Esophagus muscularis mucosa (tissue), 3 donors: ENCODE results near the gene RPRML.

Source experiments
- CTCF ChIP-seq, 3 experiments: fragments of 200-600 bp in 2 of 3; fragments of 450-650 bp in 1 of 3; sonication (generic) in 2 of 3; IDR thresholded peaks; one replicate each; pipeline ENCODE4 v1.5.1; 2017 to 2019; ENCODE audit warnings: antibody characterized with exemption in 3 of 3, mild to moderate bottlenecking in 2 of 3, moderate library complexity in 1 of 3
- POLR2A ChIP-seq: fragments of 450-650 bp; IDR thresholded peaks from one replicate; pipeline ENCODE4 v1.6.1; 2017; ENCODE audit warnings: antibody characterized with exemption, moderate library complexity, mild to moderate bottlenecking, low read depth

GRCh38 chr17:46979147-46979863, at the start of gene RPRML:
- TF ChIP-seq CTCF (IDR thresholded peaks at IDR 0.05) (no peak), POLR2A (no peak)
